Lung (tissue), 12 donors: Measurements from ENCODE around the gene MRPL39. TPM values are rescaled to one million over a fixed set of nuclear protein-coding genes. Genes with fewer than 3 reads are reported as not detected.

Experiments used
- ATAC-seq: fragments of 200-7000 bp; cut with Tn5 transposase; one replicate; pipeline ENCODE4 v1.9.1; 2020; ENCODE audit warnings: moderate number of reproducible peaks; ENCODE audit not compliant: insufficient read depth, low FRiP score
- DNase-seq, 3 donors: peaks; one replicate each; pipeline ENCODE4 v3.0.0-alpha.2; 2013 to 2017
- H3K27ac ChIP-seq, 2 donors: one replicate each; pipeline ENCODE4 v1.5.1; 2013; ENCODE audit warnings: mild to moderate bottlenecking in 2 of 2, moderate library complexity in 2 of 2, control low read depth in 1 of 2, inconsistent platforms in 1 of 2, low read depth in 1 of 2, low read length in 1 of 2
- H3K27me3 ChIP-seq, 3 donors: one replicate each; pipeline ENCODE4 v1.5.1; 2013; ENCODE audit warnings: low read length in 2 of 3; ENCODE audit not compliant: control insufficient read depth in 3 of 3, insufficient read depth in 3 of 3
- H3K36me3 ChIP-seq, 4 donors: one replicate each; pipeline ENCODE4 v1.5.1; 2013; ENCODE audit warnings: low read length in 4 of 4, mild to moderate bottlenecking in 1 of 4, moderate library complexity in 1 of 4; ENCODE audit not compliant: control insufficient read depth in 4 of 4, insufficient read depth in 4 of 4
- H3K4me1 ChIP-seq, 5 donors: one replicate each; pipeline ENCODE4 v1.5.1; 2013; ENCODE audit warnings: low read length in 5 of 5, mild to moderate bottlenecking in 2 of 5, moderate library complexity in 1 of 5; ENCODE audit not compliant: control insufficient read depth in 5 of 5, insufficient read depth in 5 of 5
- H3K4me3 ChIP-seq: one replicate; pipeline ENCODE4 v1.5.1; 2013; ENCODE audit warnings: mild to moderate bottlenecking, control low read depth, moderate library complexity
- H3K9ac ChIP-seq, 2 donors: one replicate each; pipeline ENCODE4 v1.5.1; 2013; ENCODE audit warnings: low read length in 2 of 2, control low read depth in 1 of 2; ENCODE audit not compliant: insufficient read depth in 1 of 2
- H3K9me3 ChIP-seq, 4 donors: one replicate each; pipeline ENCODE4 v1.5.1; 2013; ENCODE audit warnings: low read length in 3 of 4, mild to moderate bottlenecking in 1 of 4, moderate library complexity in 1 of 4; ENCODE audit not compliant: control insufficient read depth in 4 of 4, insufficient read depth in 3 of 4
- WGBS, 2 donors: extraction: QIAGEN DNeasy Blood & Tissue Kit; methylation state at CpG; one replicate each; pipeline ENCODE4 v1.1.7; 2013; 5-methylcytosine and 5-hydroxymethylcytosine counted together
- polyA plus RNA-seq, 2 donors: library from polyadenylated mRNA; stranded (reverse); fragments of 200-250 nt; gene quantifications; one replicate each; pipeline ENCODE4 v1.2.1, GENCODE V29; 2013
- total RNA-seq, 2 donors: library from RNA; depleted of rRNA in 1 of 2; stranded (reverse); fragments of >200 nt in 1 of 2; gene quantifications; one replicate each; pipeline ENCODE4 v1.2.1, GENCODE V29; 2014 to 2021
- TF ChIP-seq, protein P1 (sequence below): IDR thresholded peaks from 2 replicates; pipeline ENCODE4 v1.5.1; 2012; ENCODE audit warnings: mild to moderate bottlenecking; ENCODE audit errors: control extremely low read depth, extremely low read depth
- donor health status: control.
- donor health status: control.
- donor health status: Bipolar disorder and iron deficiency.
- donor health status: healthy.
- donor health status: DM: yes; HTN: yes; CAD: no.

MRPL39 gene
- total and polyA plus RNA-seq, 4 donors = 21.8 to 31.6 (median 29.5) TPM

DNA sequence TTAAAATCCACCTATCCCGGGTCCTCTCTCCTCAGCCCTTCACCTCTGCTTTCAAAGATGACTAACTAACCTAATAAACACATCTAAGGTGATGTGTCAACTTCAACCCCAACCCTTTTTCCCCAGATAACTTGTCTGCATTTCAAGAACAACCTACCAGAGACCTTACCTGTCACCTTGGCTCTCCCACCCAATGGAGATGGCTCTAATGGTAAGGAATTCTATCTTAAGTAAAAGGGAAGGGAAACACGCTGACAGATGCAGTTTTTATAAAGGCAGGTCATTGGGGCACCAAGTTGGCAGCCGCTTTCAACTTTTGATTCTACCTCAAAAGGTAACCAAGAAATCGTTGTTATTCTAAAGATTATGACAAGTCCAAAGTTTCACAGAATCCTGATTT is 37.6 kb downstream of the MRPL39 start:
- Histone ChIP-seq H3K4me3 (no peak overlapping the region), H3K27me3 (no peaks in the 10 kb centered on the region), H3K27ac (no peak overlapping the region), H3K9me3 (peaks cover 0 to 1% (median 0%) of the 10 kb centered on the region in 4 donors), H3K4me1 (peaks cover 0 to 12% (median 3%) of the 10 kb centered on the region in 5 donors), H3K36me3 (peaks cover 0 to 8% (median under 1%) of the 10 kb centered on the region in 4 donors), H3K9ac (no peak overlapping the region)
- DNase-seq (no peak), ATAC-seq (no peak)
- TF ChIP-seq, protein P1, sequence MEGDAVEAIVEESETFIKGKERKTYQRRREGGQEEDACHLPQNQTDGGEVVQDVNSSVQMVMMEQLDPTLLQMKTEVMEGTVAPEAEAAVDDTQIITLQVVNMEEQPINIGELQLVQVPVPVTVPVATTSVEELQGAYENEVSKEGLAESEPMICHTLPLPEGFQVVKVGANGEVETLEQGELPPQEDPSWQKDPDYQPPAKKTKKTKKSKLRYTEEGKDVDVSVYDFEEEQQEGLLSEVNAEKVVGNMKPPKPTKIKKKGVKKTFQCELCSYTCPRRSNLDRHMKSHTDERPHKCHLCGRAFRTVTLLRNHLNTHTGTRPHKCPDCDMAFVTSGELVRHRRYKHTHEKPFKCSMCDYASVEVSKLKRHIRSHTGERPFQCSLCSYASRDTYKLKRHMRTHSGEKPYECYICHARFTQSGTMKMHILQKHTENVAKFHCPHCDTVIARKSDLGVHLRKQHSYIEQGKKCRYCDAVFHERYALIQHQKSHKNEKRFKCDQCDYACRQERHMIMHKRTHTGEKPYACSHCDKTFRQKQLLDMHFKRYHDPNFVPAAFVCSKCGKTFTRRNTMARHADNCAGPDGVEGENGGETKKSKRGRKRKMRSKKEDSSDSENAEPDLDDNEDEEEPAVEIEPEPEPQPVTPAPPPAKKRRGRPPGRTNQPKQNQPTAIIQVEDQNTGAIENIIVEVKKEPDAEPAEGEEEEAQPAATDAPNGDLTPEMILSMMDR = no peak
- 86 to 89% methylated on average over 4 of the region's 4 CpGs for WGBS, 2 donors

DNA sequence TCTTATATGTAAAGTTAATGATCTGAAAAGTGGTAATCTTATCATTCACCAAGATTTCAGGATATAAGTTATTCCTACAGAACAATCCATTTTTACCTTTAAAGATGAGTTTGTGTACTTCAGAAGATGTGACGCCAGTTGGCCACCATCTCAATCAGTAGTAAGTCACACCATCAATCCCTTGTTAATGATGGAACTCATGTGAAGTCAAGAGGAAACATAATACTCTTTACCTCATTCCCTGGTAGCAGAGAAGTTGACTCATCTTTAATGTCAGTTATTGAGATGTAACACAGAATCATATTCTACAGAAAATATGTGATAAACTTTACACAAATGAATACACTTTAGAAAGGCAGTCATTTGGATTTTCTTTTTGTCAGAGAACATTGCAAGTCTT is 38.2 kb downstream of the MRPL39 start:
- Histone ChIP-seq H3K9me3 (peaks cover 0 to 1% (median 0%) of the 10 kb centered on the region in 4 donors), H3K9ac (no peak overlapping the region), H3K4me1 (peaks cover 0 to 12% (median 3%) of the 10 kb centered on the region in 5 donors), H3K4me3 (no peak overlapping the region), H3K27me3 (no peaks in the 10 kb centered on the region), H3K36me3 (peaks cover 0 to 8% (median 2%) of the 10 kb centered on the region in 4 donors), H3K27ac (no peak overlapping the region)
- 81 to 100% methylated on average over 1 of the region's 1 CpG for WGBS, 2 donors
- ATAC-seq (no peak), DNase-seq (no peak)
- TF ChIP-seq, protein P1 = no peak

DNA sequence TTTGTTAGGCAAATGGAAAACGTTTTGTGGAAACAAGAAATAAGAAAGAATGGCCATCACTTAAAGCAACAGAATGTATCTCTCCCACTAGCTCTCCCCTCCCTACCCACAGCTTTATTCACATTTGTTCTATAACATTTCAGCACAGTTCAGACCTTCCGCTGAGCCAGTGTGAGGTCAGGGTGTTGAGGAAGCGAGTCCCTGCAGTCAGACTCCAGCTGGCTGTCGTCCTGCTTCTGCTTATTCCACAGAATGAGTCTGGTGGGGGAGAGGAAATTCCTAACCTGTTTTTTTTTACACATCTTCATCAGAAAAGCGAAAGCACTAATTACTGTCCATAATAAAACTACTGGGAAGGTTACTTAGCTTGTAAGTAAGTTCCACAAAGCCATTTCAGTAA is 39.0 kb downstream of the MRPL39 start:
- peaks cover 0 to 1% (median 0%) of the 10 kb centered on the region in 4 donors for H3K9me3 ChIP-seq
- H3K4me1 ChIP-seq = peaks cover 0 to 12% (median 3%) of the 10 kb centered on the region in 5 donors
- H3K9ac ChIP-seq = peak overlapping the region in 1 of 2 donors; percentile 61
- no peak overlapping the region for H3K27ac ChIP-seq
- TF ChIP-seq, protein P1 = no peak
- peaks cover 0 to 8% (median 2%) of the 10 kb centered on the region in 4 donors for H3K36me3 ChIP-seq
- ATAC-seq = no peak
- H3K27me3 ChIP-seq = no peaks in the 10 kb centered on the region
- 21 to 32% methylated on average over 5 of the region's 5 CpGs for WGBS, 2 donors
- H3K4me3 ChIP-seq = no peak overlapping the region
- DNase-seq = peak; percentile 84 to 92 (median 87)

DNA sequence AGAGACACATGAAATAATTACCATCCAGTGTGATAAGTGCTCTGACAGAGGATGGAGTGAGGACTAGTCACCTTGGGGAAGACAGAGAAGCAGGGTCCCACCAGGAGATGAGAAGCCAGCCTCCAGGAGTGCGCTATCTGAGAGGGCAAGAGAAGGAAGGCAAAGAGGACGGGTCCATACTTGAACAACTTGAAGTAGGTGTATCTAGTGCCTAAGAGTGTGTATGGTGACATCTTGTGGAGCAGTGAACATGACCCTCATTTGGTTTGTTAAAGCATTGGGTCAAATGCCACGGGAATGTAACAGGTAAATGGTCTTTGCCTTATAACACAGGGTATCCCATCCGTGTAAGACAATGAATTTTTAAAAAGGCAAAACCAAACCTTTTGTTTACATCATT is 39.8 kb downstream of the MRPL39 start:
- H3K9me3 ChIP-seq = peaks cover 0 to 1% (median 0%) of the 10 kb centered on the region in 4 donors
- 82 to 87% methylated on average over 4 of the region's 4 CpGs for WGBS, 2 donors

More for the DNA sequence above, 39.8 kb downstream of the MRPL39 start:
- Histone ChIP-seq H3K36me3 (peaks cover 0 to 8% (median 2%) of the 10 kb centered on the region in 4 donors), H3K4me1 (peaks cover 0 to 13% (median 3%) of the 10 kb centered on the region in 5 donors), H3K9ac (no peak overlapping the region), H3K27ac (no peak overlapping the region), H3K4me3 (no peak overlapping the region), H3K27me3 (no peaks in the 10 kb centered on the region)
- ATAC-seq = no peak
- DNase-seq = no peak
- TF ChIP-seq, protein P1 = no peak
